Measurements from ENCODE around the gene PLAAT5.

PLAAT5 gene

DNA sequence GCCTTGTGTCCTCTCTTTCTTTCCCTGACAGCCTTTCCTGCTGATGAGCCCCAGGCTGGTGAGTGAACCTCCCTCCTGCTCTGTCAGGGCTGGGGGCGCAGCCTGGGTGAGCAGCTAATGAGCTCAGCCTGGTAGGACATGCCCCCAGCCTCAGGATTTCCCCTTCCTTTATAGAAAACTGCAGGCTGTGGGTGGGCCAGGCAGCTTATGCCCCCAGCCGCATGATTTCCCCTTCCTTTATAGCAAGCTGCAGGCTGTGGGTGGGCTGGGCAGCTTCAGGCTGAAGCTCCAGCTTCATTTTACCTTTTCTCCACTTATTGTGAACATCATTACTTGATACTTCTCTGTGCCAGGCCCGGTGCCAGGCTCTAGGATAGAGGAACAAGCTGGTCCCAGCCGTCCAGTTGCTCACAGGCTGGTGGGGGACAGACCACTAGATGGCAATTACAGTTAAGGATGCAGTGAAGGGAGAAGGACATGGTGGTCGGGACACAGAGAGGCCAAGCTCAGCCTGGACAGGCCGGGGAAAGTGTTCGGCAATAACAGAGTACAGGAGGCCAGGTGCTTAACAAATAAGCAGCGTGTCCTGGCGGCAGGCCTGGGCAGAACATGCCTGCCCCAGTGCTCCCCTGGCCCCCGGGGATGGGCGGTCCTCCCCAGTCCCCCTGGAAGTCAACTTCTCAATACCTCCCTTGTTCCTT lies 20.2 kb upstream of the PLAAT5 start:
- no peak for DNase-seq

DNA sequence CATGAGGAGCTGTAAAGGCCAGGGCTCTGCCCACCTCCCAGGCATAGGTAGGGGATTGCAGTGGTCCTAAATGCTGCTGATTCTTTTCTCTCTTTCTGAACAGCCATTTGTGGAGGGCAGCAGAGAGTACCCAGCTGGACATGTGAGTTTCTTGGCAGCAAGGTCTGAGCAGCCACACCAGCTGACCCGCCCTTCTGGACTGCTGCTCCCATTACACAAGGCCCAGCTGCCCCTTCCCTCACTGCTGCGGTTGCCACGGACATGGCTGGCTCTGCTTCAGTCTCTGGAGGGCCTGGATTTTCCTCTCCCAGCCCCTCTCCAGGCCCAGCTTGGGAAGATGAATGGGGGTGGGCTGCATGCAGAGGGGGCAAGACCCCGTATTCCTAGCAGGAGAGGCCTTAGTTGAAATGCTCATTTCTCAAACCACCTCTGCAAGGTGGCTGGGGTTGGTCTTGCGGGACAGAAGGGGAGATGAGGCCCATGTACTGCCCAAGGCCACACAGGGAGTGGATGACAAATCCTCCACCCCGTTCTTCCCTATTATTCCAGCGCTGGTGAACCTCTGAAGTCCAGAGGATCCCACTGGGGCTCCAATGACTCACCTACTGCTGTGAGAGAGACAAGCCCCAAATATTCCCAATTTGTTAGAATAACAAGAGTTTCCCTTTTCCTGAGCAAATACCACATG lies 19.5 kb upstream of the PLAAT5 start:
- DNase-seq: no peak

DNA sequence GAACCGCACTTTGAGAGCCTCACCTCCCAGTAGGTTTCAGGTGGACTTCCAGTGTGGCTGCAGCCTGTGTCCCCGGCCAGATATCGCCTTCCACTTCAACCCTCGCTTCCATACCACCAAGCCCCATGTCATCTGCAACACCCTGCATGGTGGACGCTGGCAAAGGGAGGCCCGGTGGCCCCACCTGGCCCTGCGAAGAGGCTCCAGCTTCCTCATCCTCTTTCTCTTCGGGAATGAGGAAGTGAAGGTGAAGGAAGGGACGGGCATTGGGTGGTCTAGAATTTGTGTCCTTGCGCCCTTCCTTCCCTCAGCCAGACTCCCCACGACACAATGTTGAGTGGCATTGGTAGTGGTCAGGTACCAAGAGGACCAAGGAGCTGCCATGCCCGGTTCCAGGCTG lies 17.8 kb upstream of the PLAAT5 start:
- DNase-seq: no peak

DNA sequence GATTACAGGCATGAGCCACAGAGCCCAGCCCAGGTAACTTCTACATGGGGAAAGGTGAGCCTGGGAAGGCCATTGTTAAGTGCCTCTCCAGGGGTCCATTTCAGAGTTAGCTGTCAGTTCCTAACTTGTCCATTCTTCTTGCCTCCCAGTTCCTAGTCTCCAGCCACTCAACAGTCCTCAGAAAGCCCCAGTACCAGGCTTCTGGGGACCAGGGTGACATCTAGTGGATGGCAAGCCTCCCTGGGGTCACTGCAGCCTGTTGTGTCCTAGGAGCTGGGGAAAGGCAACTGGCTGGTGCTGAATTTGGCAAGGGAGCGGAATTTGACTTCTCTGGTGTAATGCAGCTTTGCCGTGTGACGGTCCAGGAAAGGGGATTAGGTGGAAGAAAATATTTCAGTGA lies 17.0 kb upstream of the PLAAT5 start:
- DNase-seq: no peak

DNA sequence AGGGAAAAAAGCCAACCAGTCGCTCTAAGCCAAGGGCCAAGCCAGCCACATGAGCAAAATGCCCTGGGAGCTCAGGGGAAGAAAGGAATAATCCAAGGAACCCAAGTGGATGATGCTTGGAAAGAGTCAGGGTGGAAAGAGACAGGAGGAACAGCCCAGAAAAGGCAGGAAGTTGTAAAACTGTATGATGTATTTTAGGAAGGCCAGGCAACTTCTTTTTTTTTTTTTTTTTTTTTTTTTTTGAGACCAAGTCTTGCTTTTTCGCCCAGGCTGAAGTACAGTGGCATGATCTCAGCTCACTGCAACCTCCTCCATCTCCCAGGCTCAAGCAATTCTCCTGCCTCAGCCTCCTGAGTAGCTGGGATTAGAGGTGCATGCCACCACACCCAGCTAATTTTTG lies 16.5 kb upstream of the PLAAT5 start:
- no peak for DNase-seq

DNA sequence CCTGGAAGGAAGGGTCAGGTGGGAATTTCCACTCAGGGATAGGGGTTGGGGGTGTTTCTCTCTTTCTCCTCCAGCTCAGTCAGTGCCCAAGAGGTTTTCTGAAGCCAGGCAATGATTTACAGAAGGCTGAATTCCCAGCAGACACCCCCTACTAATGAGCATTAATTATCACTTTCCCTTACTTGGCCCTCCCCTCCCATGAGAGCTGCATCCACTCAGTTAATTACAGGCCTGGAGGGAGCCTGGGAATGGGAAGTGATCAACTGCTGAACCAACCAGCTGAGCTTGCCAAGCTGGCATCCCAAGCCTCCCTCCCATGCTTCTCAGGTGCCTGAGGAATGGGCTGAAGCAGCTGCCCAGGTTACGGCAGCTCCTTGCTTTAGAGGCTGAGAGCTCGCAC lies 15.9 kb upstream of the PLAAT5 start:
- DNase-seq: no peak

DNA sequence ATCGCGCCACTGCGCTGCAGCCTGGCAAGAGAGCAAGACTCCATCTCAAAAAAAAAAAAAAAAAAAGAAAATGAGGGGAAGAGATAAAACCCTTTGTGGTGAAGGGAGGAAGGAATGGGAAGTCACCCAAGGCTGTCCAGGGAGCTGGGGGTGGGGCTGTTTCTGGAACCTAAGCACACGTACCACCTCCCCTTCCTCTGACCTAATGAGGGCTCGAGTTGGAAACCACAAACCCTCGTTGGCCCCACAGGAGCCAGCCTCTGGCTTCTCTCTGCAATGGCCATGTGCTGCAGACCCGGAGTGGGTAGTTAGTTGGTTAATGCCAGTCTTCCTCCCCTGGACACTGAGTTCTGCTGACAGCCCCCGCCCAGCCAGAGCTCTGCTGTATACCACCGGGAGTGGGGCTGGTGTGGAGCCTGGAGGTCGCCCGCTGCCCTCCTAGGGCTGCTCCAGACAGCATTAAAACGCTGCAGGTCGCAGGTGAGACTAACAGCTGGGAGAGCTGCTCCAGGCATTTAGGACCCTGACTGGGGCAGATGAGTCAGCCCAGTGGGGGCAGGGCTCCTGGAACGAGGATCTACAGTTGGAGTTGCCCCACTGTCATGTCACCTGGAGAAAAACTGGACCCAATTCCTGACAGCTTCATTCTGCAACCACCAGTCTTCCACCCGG lies 15.0 kb upstream of the PLAAT5 start, which contains the start of gene LGALS12:
TSS of gene LGALS12 (plus strand) at position 228 of the 672 bp plus-strand sequence. CDS start at position 603, 375 bp downstream.
- no peak for DNase-seq

DNA sequence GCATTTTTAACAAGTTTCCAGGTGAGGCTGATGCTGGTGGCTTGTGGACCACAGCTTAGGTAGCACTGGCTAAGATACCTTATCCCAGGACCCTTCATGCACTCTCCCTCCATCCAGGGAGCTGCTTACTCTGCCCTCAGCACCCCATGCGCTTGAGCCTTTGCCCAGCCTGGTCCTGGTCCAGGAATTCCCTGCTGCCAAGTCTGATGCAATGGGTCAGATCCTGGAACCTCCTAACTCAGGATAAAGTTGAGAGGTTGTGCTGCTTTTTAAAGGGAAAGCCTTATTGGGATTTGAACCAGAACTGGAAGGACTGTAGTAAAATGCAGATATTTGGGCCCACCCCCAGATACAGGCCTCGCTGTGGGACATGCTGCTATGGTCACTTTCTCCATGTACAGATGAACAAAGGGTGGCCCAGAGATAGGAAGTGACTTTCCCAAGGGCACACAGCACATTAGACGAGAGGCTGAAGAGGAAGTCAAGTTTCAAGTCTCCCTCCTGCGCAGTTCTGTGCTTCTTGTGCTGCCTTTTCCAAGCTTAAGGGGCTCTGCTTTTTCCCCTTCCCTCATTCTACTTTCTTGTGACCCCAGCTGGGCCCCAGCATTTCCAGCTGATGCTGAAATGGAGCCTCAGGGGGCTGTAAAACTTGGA lies 14.1 kb upstream of the PLAAT5 start:
- DNase-seq: no peak

DNA sequence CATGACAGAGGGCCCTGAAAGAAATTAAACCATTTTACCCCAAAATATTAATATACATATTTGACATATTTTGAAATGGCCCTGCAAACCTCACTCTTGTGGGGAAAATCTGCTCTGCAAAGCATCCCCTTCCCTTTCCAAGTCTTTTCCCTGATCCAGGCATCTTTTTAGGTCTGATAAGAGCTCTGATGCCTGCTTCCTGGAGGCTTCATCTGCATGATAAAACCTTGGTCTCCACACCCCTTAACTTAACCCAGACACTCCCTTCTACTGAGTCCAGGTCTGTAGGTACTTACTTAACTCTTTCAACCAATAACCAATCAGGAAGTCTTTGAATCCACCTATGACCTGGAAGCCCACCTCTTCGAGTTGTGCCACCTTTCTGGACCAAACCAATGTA lies 13.1 kb upstream of the PLAAT5 start:
- DNase-seq: no peak

DNA sequence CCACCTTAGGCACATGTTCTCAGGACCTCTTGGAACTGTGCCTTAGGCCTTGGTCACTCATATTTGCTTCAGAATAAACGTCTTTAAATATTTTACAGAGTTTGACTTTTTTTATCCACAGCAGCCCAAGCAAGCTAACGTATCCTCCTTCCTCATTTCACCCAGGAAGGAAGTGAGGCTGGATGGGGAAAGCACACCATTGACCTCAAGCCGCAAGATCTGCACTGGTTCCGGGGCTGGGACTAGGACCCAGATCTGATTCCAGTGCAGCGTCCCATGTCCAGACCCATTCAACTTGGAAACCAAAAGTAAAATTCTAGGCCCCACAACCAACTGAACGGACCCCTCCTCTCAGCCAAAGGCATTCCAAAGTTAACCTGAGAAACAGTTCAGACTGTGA lies 12.5 kb upstream of the PLAAT5 start:
- DNase-seq: no peak

DNA sequence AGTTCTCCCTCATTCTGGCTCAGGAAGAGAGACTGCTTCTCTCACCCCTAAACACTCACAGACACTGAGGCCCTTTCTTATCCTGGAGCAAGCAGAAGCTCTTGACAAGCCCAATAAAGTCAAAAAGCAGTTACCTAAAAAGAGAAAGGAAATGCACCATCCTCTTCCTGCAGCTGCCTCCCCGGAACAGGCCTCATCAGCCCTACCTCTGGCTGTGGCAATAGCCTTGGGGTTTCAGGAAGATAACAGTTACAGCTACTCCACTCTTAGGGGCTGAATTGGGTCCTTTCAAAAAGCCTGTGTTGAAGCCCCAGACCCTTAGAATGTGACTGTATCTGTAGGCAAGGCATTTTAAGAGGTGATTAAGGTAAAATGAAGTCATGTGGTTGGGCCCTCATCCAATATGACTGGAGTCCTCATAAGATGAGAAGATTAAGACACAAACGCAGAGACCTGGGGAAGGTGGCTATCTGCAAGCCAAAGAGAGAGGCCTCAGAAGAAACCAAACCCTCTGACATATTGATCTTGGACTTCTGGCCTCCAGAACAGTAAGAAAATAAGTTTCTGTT lies 11.4 kb upstream of the PLAAT5 start:
- no peak for DNase-seq

DNA sequence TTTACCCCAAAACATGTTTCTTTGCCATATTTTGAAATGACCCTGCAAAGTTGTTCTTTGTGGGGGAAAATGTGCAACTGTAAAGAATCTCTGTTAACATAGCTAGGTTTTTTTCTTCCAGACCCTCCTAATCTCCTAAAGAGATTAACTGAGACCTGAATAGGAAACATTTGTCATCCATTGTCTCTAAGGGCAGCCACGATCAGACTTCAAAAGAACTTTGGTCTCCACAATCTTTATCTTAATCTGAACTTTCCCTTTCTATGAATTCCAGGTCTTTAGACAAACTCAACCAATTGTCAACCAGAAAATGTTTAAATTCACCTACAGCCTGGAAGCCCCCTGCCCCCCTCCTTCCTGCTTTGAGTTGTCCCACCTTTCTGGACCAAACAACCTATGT lies 10.3 kb upstream of the PLAAT5 start:
- no peak for DNase-seq

DNA sequence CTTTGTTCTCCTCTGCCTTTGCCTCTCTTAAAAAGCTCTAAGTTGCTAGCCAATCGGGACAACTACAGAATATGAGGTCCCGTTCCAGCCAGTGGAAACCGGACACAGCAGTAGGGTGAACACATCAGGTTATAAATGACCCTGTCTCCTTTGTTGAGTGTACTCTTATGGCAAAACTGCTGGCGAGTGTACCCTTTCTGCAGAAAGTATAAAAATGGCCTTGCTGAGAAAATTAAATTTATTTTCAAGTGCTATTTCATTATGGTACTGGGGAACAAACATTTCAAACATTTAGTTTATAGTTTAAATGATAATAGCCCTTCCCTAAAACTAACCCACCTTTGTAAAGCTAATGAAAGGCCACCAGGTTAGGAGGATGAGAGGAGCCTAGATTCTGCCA lies 8.9 kb upstream of the PLAAT5 start:
- DNase-seq: no peak

DNA sequence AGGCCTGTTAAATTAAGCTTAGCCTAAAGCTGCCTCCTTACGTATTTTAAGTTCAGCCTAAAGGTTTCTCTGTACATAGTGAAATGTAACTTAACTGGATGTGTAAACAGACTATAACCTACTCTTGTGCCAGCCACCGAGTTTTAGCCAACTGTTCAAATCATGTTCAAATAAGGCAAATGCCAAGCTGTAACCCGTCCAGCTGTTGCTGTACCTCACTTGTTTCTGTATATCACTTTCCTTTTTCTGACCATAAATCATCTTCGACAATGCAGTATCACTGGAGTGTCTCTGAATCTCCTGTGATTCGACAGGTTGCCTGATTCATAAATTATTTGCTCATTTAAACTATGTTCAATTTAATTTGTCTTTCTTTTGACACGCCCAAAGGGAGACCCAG lies 4.0 kb upstream of the PLAAT5 start:
- DNase-seq: no peak

DNA sequence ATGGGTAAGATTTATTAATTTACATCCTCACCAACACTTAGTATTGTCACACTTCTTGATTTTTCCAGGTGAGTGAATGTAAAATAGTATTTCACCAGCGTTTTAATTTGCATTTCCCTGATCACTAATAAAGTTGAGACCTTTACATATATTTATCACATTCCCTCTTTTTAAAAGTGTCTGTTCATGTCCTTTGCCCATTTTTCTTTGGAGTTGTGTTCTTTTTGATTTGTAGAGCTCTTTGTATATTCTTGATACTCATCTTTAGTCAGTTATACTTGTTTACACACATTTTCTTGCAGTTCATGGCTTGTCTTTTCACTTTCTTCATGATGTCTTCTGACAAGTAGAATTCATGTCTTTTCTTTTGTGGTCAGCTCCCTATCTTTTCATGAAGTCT lies 2.2 kb upstream of the PLAAT5 start:
- DNase-seq: no peak

DNA sequence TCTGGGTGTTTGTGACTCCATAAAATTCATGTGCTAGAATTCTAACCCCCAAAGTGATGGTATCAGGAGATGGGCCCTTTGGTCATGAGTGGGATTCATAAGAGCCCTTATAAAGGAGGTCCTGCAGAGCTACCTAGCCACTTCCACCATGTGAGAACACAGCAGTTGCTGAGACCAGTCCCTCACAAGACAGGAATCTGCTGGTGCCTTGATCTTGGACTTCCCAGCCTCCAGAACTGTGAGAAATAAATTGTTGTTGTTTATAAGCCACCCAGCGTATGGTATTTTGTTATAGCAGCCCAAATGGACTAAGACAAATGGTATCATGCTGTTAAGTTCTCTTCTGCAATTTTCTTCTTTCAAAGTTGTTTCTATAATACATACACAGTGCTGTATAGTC lies 1.5 kb upstream of the PLAAT5 start:
- no peak for DNase-seq

DNA sequence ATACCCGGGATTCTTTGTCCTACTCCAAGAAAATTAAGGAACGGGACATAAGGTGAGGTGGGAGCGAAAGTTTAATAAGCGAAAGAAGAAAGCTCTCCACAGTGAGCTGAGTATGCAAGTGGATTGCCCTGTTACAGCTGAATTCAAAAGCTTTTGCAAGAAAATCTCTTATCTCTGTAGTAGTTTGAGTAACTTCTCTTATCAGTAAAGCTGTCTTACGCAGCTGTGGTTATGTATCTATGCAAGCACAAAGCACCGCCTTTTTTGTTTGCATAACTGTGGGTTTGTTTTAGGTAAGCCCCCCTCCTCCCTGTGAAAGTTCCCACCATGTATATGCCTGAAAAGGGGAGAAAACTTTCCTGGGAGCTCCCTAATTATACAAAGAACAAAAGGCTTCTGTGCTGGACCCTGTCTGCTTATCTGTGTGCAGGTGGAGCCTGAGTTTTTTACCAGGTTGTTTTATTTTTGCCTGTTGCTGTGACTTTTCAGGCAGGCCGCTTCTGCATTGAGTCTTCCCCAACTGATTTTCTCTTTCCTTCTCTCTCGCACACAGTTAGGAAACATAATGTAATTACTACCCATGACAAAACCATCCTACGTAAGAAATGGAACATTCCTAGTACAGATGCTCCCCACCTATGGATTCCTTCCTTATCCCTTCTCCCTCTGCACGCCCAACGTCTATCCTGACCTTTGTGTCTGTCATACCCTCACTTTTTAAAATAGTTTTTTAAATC lies 837 bp upstream of the PLAAT5 start:
- no peak for DNase-seq

DNA sequence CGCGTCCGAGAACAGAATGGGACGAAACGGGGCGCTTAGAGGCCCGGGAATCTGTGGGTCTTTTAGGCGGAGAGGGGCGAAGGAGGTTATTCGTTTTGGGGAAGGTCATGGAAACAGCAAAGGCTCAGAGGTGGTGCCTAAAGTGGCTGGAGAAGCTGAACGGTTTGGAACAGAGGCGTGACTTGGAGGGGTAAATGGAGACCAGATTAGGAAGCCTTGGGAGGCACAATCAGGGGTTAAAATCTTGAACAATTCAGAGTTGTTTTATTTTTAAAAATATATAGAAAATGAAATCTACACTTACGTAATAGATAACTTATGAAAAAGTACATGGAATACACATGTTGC lies 247 bp upstream of the PLAAT5 start:
- DNase-seq: no peak

DNA sequence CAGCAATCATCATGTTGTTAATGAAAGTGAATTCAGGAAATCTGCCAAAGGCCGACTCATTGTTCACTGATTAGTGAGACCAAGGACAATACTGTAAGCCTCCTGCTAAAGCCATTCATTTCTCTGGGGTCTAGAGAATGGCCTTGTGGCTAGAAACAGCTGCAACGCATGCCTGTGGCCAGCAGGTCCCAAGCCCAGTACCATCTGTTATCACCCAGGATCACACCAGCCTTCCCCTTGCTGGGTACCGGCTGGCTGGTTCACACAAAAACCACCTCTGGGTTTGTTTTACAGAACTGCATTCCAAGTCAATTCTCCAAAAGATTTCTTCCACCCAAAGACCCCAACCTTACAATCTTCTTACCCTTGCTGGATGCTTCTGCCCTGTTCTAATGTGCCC lies 1.1 kb downstream of the PLAAT5 start:
- no peak for DNase-seq

DNA sequence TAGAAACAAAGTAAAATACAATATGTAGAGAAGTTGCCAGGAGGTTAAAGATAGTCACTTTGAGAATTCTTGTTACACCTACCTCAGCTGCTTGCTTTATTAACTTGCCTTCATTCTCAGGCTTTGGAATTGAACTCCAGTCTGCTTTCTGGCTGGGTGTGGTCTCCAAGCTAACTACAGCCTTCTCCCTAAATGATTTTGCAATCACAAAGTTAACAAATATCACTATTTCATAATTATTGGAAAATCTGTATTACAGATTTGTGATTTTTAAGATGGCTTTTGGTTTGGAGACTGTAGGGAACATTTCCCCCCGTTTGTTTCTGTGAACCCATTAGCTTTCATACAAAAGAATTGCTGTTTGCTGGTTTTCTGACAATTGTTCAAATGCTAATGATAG lies 2.2 kb downstream of the PLAAT5 start:
- no peak for DNase-seq

DNA sequence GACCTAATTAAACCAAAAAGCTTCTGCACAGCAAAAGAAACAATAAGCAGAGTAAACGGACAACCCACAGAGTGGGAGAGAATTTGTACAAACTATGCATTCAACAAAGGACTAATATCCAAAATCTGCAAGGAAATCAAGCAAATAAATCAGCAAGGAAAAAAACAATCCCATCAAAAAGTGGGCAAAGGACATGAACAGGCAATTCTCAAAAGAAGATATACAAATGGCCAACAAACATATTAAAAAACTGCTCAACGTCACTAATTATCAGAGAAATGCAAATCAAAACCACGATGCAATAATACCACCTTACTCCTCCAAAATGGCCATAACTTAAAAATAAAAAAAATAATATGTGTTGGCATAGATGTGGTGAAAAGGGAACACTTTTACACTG lies 5.2 kb downstream of the PLAAT5 start:
- no peak for DNase-seq

DNA sequence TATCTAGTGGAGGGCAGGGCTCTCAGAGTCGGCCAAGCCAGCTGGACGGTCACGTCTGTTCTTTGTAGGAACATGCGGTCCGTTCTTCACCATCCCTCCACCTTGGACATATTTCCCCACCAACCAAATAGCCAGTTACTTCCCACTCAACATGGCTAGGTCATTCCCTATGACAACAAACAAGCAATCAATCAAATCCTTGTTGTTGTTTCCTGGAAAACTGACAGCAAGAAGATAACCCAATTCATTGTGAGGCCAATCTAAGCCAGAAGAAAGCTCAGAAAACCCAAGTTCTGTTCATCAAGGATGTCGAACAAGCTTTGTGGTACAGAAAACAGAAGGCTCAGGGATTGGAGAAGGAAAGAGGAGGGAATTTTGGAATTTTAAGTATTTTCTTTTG lies 10.9 kb downstream of the PLAAT5 start:
- DNase-seq: no peak

DNA sequence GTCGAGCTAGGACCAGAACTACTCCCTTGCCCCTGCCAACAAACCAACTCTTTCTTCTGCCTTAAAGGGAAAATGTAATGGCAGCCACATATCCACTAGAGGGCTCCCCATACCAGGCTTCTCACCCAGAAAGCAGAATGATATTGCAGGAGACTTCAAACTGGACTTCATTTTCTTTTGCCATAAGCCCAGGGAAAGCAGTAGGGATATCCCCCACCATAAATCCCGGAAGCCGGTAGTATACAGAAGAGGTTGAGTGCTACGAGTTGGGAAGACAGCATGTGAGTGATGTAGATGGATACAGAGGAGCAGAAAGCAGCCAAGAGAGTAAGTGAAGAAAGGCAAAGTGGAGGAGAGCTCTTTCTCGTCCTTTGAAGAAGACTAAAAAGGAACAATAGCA lies 12.1 kb downstream of the PLAAT5 start:
- DNase-seq: peak; percentile 66

All from NCI-H1105 (cell line).